B cell (primary cell): Measurements from ENCODE around the gene PDE6H. TPM values are rescaled to one million over a fixed set of nuclear protein-coding genes. Genes with fewer than 3 reads are reported as not detected.
A peak's percentile ranks its signal among the peaks of the same experiment; 100 is the strongest.

ENCODE experiments used
- ATAC-seq: fragments of 200-7000 bp; cut with Tn5 transposase; one replicate; pipeline ENCODE4 v1.10.0; 2021; ENCODE audit warnings: low read depth, mild to moderate bottlenecking, moderate number of reproducible peaks, moderate library complexity
- CTCF ChIA-PET: fragments of 350-600 bp; sonication (Branson Sonifier 250); formaldehyde crosslinking; loops from one replicate; lab custom pipeline; 2021; ENCODE audit warnings: antibody characterized with exemption, inconsistent platforms; lab: Charles Lee
- POLR2A ChIA-PET: fragments of 350-600 bp; sonication (Branson Sonifier 250); formaldehyde crosslinking; loops from one replicate; lab custom pipeline; 2021; ENCODE audit warnings: antibody characterized with exemption; lab: Charles Lee
- DNase-seq: peaks from one replicate; pipeline ENCODE4 v3.0.0; 2013
- H2AFZ ChIP-seq: 2 replicates; pipeline ENCODE4 v1.6.1; 2012; ENCODE audit warnings: mild to moderate bottlenecking, low read depth, low read length; ENCODE audit not compliant: insufficient read depth, poor library complexity, severe bottlenecking
- H3K27ac ChIP-seq, 2 donors: 1 replicate in 1 of 2; 2 replicates in 1 of 2; pipeline ENCODE4 v1.5.1; 2012 to 2013; ENCODE audit warnings: low read length in 2 of 2, mild to moderate bottlenecking in 2 of 2, moderate library complexity in 1 of 2
- H3K27me3 ChIP-seq, 4 experiments: fragments of 200-600 bp in 1 of 4; sonication (generic) in 1 of 4; replicated peaks in 1 of 4; 1 replicate in 2 of 4; 2 replicates in 2 of 4; pipeline versions ENCODE4 v1.6.1 to v1.7.0; 2013 to 2016; ENCODE audit warnings: low read length in 3 of 4, mild to moderate bottlenecking in 2 of 4, mixed read lengths in 1 of 4, moderate library complexity in 1 of 4; ENCODE audit not compliant: insufficient read depth in 4 of 4, control insufficient read depth in 3 of 4; ENCODE audit errors: control extremely low read depth in 1 of 4
- H3K36me3 ChIP-seq, 2 experiments: replicated peaks in 1 of 2; 1 replicate in 1 of 2; 2 replicates in 1 of 2; pipeline versions ENCODE4 v1.6.1 to v1.7.1; 2013; ENCODE audit warnings: low read length in 1 of 2; ENCODE audit not compliant: insufficient read depth in 2 of 2, control insufficient read depth in 1 of 2; ENCODE audit errors: control extremely low read depth in 1 of 2, extremely low read depth in 1 of 2
- H3K4me1 ChIP-seq, 2 donors: fragments of 200-600 bp in 1 of 2; sonication (generic) in 1 of 2; 1 replicate in 1 of 2; 2 replicates in 1 of 2; pipeline versions ENCODE4 v1.5.1 to v1.6.1; 2013 to 2017; ENCODE audit warnings: low read length in 2 of 2; ENCODE audit not compliant: control insufficient read depth in 2 of 2, insufficient read depth in 2 of 2
- H3K4me2 ChIP-seq: replicated peaks from 2 replicates; pipeline ENCODE3; 2012; ENCODE audit warnings: mild to moderate bottlenecking, low read depth, low read length; ENCODE audit not compliant: poor library complexity, severe bottlenecking
- H3K4me3 ChIP-seq, 5 experiments: fragments of 200-600 bp in 1 of 5; sonication (generic) in 1 of 5; 1 replicate in 3 of 5; 2 replicates in 2 of 5; pipeline versions ENCODE4 v1.5.1 to v1.7.0; 2011 to 2016; ENCODE audit warnings: low read length in 4 of 5, mild to moderate bottlenecking in 4 of 5, low read depth in 2 of 5, control low read depth in 1 of 5, moderate library complexity in 1 of 5; ENCODE audit not compliant: insufficient read depth in 1 of 5; ENCODE audit errors: control extremely low read depth in 1 of 5, extremely low read depth in 1 of 5
- H3K79me2 ChIP-seq: fragments of 200-600 bp; sonication (generic); one replicate; pipeline ENCODE4 v1.6.0; 2016; ENCODE audit warnings: low read length; ENCODE audit not compliant: control insufficient read depth, insufficient read depth
- H3K9ac ChIP-seq: fragments of 200-600 bp; sonication (generic); 2 replicates; pipeline ENCODE4 v1.6.1; 2017; ENCODE audit warnings: mild to moderate bottlenecking, low read length, moderate library complexity
- H3K9me3 ChIP-seq, 3 donors: one replicate each; pipeline versions ENCODE4 v1.6.1 to v1.7.1; 2013; ENCODE audit warnings: low read length in 2 of 3; ENCODE audit not compliant: control insufficient read depth in 2 of 3, insufficient read depth in 1 of 3; ENCODE audit errors: control extremely low read depth in 1 of 3
- H4K20me1 ChIP-seq: 2 replicates; pipeline ENCODE4 v1.6.0; 2012; ENCODE audit warnings: mild to moderate bottlenecking, low read length; ENCODE audit not compliant: insufficient read depth, control insufficient read depth, poor library complexity, severe bottlenecking
- H3K27ac Mint-ChIP-seq: one replicate; pipeline ENCODE4 v1.8.0; 2021; ENCODE audit warnings: mixed read lengths
- H3K27me3 Mint-ChIP-seq: one replicate; pipeline ENCODE4 v1.8.0; 2021; ENCODE audit warnings: mixed read lengths
- H3K4me1 Mint-ChIP-seq: one replicate; pipeline ENCODE4 v1.8.0; 2021; ENCODE audit warnings: mixed read lengths
- H3K4me3 Mint-ChIP-seq: one replicate; pipeline ENCODE4 v1.8.0; 2021; ENCODE audit warnings: mixed read lengths
- H3K9me3 Mint-ChIP-seq: one replicate; pipeline ENCODE4 v1.8.0; 2022; ENCODE audit warnings: mixed read lengths; ENCODE audit not compliant: insufficient read depth
- EZH2 ChIP-seq: IDR thresholded peaks from 2 replicates; pipeline ENCODE4 v1.6.1; 2012; ENCODE audit warnings: borderline replicate concordance, low read depth, mild to moderate bottlenecking, moderate library complexity, low read length; ENCODE audit not compliant: insufficient read depth, poor library complexity, severe bottlenecking
- WGBS: methylation state at CpG from one replicate; pipeline ENCODE4 v1.1.5; 2013; ENCODE audit warnings: missing lambda C conversion rate; ENCODE audit not compliant: insufficient coverage; 5-methylcytosine and 5-hydroxymethylcytosine counted together
- intact Hi-C: fragments of 100-400 bp; cut with micrococcal nuclease; formaldehyde crosslinking; loops from one replicate; pipeline ENCODE4 v1.10.0; 2022
- polyA plus RNA-seq: library from polyadenylated mRNA; depleted of rRNA; stranded (reverse); fragments of >200 nt; gene quantifications from 2 replicates; pipeline ENCODE4 v1.2.3, GENCODE V29; 2012
- total RNA-seq, 2 donors: library from RNA; stranded (reverse); fragments of 120-200 nt in 1 of 2; gene quantifications; 1 replicate in 1 of 2; 2 replicates in 1 of 2; pipeline versions ENCODE4 v1.2.3 to v1.2.4, GENCODE V29; 2013 to 2022
- TF ChIP-seq, protein P1 (sequence below): fragments of 200-600 bp; IDR thresholded peaks from one replicate; pipeline ENCODE4 v1.8.0; 2022; ENCODE audit warnings: antibody characterized with exemption, mild to moderate bottlenecking

PDE6H gene
- total and polyA plus RNA-seq, 2 donors (not counting 1 experiment from before 2014, with no cell fraction given) = not detected

DNA sequence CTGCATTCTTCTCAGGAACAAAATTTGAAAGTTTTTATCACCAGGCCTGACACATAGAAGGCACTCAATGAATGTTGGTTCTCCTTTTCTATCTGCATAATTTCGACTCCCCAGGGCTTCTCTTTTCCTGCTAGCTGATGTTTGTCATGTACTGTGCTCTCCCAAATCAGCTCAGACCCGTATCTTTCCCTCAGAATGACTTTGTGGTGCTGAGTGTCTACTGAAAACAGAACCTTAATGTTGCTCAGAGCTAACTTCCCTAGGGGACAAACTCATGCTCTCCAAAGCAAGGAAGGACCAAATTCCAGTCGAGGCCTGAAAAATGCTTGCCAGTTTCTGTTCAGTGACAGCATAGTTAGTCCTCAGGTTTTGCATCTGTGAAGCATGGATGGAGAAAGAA is 13.4 kb upstream of the PDE6H start:
- no peak overlapping the region for H2AFZ ChIP-seq
- H3K4me1 ChIP-seq = peaks cover 58 to 67% of the 10 kb centered on the region in 2 donors
- Mint-ChIP-seq H3K4me3 (peak overlapping the region; percentile 97), H3K9me3 (no peaks in the 10 kb centered on the region), H3K27ac (peak overlapping the region; percentile 91), H3K4me1 (peaks cover 80% of the 10 kb centered on the region), H3K27me3 (no peaks in the 10 kb centered on the region)
- no CpG with 5 or more reads among the region's 3 CpGs for WGBS
- intact Hi-C loops = loop anchor here (10.0 kb wide), 1 partner anchor 345 kb away; no protein-coding TSS in a partner anchor
- peaks cover 4 to 43% of the 10 kb centered on the region in 2 experiments for H3K36me3 ChIP-seq
- H3K4me3 ChIP-seq = peak overlapping the region; percentile 65 to 99 (median 84)
- CTCF ChIA-PET = interaction anchor here (0.7 to 1.8 kb wide), 5 partner anchors 12 to 113 kb away, joined by 3 to 12 read pairs (median 4); no protein-coding TSS in a partner anchor
- H3K9ac ChIP-seq = peak overlapping the region; percentile 77
- peaks cover 78% of the 10 kb centered on the region for H3K79me2 ChIP-seq
- H4K20me1 ChIP-seq = peaks cover 49% of the 10 kb centered on the region
- H3K9me3 ChIP-seq = no peaks in the 10 kb centered on the region
- peak overlapping the region; percentile 68 to 94 for H3K27ac ChIP-seq
- peak; percentile 68 for DNase-seq
- TF ChIP-seq EZH2 = no peak
- TF ChIP-seq, protein P1, sequence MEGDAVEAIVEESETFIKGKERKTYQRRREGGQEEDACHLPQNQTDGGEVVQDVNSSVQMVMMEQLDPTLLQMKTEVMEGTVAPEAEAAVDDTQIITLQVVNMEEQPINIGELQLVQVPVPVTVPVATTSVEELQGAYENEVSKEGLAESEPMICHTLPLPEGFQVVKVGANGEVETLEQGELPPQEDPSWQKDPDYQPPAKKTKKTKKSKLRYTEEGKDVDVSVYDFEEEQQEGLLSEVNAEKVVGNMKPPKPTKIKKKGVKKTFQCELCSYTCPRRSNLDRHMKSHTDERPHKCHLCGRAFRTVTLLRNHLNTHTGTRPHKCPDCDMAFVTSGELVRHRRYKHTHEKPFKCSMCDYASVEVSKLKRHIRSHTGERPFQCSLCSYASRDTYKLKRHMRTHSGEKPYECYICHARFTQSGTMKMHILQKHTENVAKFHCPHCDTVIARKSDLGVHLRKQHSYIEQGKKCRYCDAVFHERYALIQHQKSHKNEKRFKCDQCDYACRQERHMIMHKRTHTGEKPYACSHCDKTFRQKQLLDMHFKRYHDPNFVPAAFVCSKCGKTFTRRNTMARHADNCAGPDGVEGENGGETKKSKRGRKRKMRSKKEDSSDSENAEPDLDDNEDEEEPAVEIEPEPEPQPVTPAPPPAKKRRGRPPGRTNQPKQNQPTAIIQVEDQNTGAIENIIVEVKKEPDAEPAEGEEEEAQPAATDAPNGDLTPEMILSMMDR = no peak
- peak overlapping the region; percentile 82 for H3K4me2 ChIP-seq
- POLR2A ChIA-PET = interaction anchor here (0.6 to 0.9 kb wide), 2 partner anchors 156 to 591 kb away, joined by 3 read pairs; partner anchors contain the start of genes C12orf60 and WBP11
- ATAC-seq = peak; percentile 18
- H3K27me3 ChIP-seq = no peaks in the 10 kb centered on the region

DNA sequence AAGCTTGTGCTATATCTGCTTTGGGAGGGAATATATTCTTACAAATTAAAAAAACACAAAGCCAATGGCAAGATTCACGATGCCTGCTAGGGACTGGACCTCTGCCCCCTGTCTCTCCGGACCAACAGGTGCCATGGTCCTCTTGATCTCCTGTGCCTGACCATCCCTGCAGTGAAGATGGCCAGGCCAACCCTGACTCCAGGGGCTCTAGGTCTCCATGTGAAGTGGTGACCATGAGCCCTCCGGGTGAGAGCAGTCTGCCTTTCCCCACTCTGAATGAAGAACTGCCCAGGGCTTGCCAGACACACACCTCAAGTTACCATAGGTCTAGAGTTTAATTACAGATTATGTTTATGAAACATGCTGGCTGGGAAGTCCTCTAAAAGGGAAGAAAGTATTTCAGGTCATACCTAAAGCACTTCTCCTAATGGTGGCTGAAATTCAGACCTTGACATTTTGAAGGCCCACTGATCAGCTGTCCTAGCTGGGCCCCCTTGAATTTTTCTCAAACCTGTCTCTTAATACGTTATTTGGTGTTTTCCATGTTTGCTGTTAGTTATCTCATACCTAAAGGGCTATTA is 12.8 kb upstream of the PDE6H start:
- ChIA-PET CTCF (interaction anchor here (0.8 to 1.8 kb wide), 3 partner anchors 14 to 114 kb away, joined by 4 to 12 read pairs (median 4); no protein-coding TSS in a partner anchor), POLR2A (interaction anchor here (0.6 to 1.6 kb wide), 3 partner anchors 12 to 592 kb away, joined by 3 to 5 read pairs (median 3); a partner anchor contains a TSS)
- peaks cover 4 to 39% of the 10 kb centered on the region in 2 experiments for H3K36me3 ChIP-seq
- H3K27ac ChIP-seq = peak overlapping the region; percentile 68 to 94
- H3K4me3 Mint-ChIP-seq = peak overlapping the region; percentile 97
- WGBS = 0% methylated on average over 2 of the region's 4 CpGs
- H3K4me1 Mint-ChIP-seq = peaks cover 76% of the 10 kb centered on the region
- intact Hi-C loops = loop anchor here (2.0 to 10.0 kb wide), 3 partner anchors 345 to 803 kb away; no protein-coding TSS in a partner anchor
- peak overlapping the region; percentile 82 for H3K4me2 ChIP-seq
- H3K27ac Mint-ChIP-seq = peak overlapping the region; percentile 91
- H3K4me1 ChIP-seq = peaks cover 52 to 63% of the 10 kb centered on the region in 2 donors
- H3K27me3 ChIP-seq = no peaks in the 10 kb centered on the region
- H3K9me3 ChIP-seq = no peaks in the 10 kb centered on the region
- no peaks in the 10 kb centered on the region for H3K27me3 Mint-ChIP-seq
- ATAC-seq (no peak), DNase-seq (no peak)
- peak overlapping the region; percentile 77 for H3K9ac ChIP-seq
- no peaks in the 10 kb centered on the region for H3K9me3 Mint-ChIP-seq
- peak overlapping the region; percentile 65 to 99 (median 84) for H3K4me3 ChIP-seq
- H2AFZ ChIP-seq = no peak overlapping the region
- TF ChIP-seq, protein P1 = no peak
- no peak for TF ChIP-seq EZH2
- peaks cover 78% of the 10 kb centered on the region for H3K79me2 ChIP-seq
- H4K20me1 ChIP-seq = peaks cover 48% of the 10 kb centered on the region
